Stimulated activated CD4-positive, alpha-beta T cell treated with anti-CD3 and anti-CD28 coated beads, Interleukin-1b, Interleukin-23, amount 100 ng/mL, for 4 hours (primary cell): ENCODE data around the gene ATP8B3.

ENCODE experiments used
- DNase-seq, 2 donors: peaks; one replicate each; pipeline ENCODE4 v3.0.0-alpha.2; 2020; ENCODE audit warnings: low read depth in 2 of 2

Gene ATP8B3

GRCh38 chr19:1833540-1833939, 21.5 kb upstream of the ATP8B3 start:
- no peak for DNase-seq

- DNase-seq = no peak
Observed at GRCh38 chr19:1832046-1832663, 20.1 kb upstream of the ATP8B3 start.

- DNase-seq = no peak
Observed at GRCh38 chr19:1830978-1831377, 18.9 kb upstream of the ATP8B3 start.

GRCh38 chr19:1830568-1830967, 18.5 kb upstream of the ATP8B3 start:
- no peak for DNase-seq

- DNase-seq = no peak
Observed at GRCh38 chr19:1829958-1830357, 17.9 kb upstream of the ATP8B3 start.

GRCh38 chr19:1828279-1829238, 16.5 kb upstream of the ATP8B3 start:
- no peak for DNase-seq

- no peak for DNase-seq
Observed at GRCh38 chr19:1827566-1828278, 15.6 kb upstream of the ATP8B3 start.

- no peak for DNase-seq
Observed at GRCh38 chr19:1826557-1827521, 14.8 kb upstream of the ATP8B3 start.

GRCh38 chr19:1825909-1826556, 14.0 kb upstream of the ATP8B3 start:
- DNase-seq = peak; percentile 70 to 73

- DNase-seq = no peak
Observed at GRCh38 chr19:1824252-1824622, 12.2 kb upstream of the ATP8B3 start.

- no peak for DNase-seq
Observed at GRCh38 chr19:1823539-1824251, 11.6 kb upstream of the ATP8B3 start.

GRCh38 chr19:1823020-1823419, 10.9 kb upstream of the ATP8B3 start:
- DNase-seq = no peak

- DNase-seq = no peak
Observed at GRCh38 chr19:1822210-1822609, 10.1 kb upstream of the ATP8B3 start.

- DNase-seq = no peak
Observed at GRCh38 chr19:1819341-1820255, 7.5 kb upstream of the ATP8B3 start.

- DNase-seq = no peak
Observed at GRCh38 chr19:1818549-1819195, 6.6 kb upstream of the ATP8B3 start.

- DNase-seq = no peak
Observed at GRCh38 chr19:1817553-1818179, 5.6 kb upstream of the ATP8B3 start.

- no peak for DNase-seq
Observed at GRCh38 chr19:1816530-1817298, 4.6 kb upstream of the ATP8B3 start.
